HG03439 (cell line): ENCODE data around the gene PNPLA1.

Experiments
- ATAC-seq: cut with Tn5 transposase; IDR thresholded peaks from one replicate; pipeline ENCODE4 v1.9.1; 2021; ENCODE audit warnings: mild to moderate bottlenecking, moderate library complexity; ENCODE audit not compliant: unreplicated experiment

The PNPLA1 gene

DNA sequence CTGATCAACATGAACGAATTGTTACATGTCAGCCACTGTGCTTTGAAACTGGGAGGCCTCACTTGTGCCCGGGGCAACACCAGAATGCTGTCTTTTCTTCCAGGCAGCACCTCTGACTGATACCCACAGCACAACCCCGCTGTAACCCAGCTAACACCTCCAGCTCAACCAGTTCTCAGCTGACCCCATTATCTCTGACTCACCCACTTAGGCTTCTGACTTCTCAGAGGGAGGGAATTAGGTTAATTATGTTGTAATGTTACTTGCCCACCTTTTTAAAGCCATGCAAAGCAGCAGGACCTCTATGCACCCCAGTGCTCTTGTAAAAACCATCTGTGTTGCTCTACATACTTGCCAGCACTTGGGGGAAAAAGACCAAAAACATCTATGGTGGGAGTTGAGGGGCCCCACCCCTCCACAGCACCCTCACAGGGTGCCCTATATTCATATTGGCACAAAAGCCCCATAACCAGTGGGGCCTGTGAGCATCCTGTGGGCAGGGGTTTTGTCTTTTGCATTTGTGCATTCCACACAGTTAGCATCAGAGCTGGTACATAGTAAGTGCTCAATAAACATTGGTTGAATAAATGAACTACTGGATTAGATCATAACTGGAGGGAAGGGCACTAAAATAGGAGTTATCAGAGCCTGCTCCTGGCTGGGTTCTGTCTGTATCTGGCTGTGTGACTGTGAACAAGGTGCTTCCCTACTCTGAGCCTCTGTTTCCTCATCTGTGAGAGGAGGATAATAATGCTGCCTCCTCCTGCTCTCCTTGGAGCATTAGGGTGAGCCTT, 44.6 kb downstream of the PNPLA1 start:
- ATAC-seq, result no peak

DNA sequence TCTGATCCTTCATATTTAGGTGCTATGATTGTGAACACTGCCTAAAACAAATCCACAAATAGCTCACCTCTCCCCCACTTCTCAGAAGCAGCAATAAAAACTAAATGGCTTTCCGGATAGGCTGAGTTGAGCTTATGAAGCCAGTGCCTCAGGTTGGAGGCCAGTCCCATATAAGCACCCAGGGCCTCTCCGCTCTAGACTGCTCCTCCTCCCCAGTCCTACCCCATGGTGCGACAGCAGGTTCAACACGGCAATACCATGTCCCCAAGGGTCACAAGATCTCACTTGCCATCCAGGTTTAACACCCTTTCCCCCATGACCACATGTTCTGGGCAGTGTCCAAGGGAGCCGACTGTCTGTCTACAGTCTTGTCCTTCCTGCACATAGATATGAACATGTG, 46.1 kb downstream of the PNPLA1 start:
- ATAC-seq, result no peak

GRCh38 chr6:36317623-36318022, 47.8 kb downstream of the PNPLA1 start:
- no peak for ATAC-seq

GRCh38 chr6:36318690-36319435, 49.0 kb downstream of the PNPLA1 start:
- ATAC-seq, result no peak

DNA sequence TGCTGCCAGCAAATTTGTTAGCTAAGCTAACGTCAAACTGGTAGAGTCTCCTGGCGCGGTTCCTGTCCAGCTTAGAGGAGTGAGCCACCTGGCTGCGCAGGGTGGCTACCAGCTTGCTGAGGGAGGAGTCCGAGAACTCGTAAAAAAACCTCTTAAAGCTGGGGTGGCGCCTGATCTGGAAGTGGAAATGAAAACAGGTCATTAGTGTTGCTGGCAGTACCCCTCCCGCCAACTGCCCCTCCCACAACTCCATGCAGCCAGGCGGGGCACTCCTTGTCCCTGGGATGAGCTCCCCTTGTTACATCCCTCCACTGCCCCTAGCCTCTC, 49.5 kb downstream of the PNPLA1 start:
- no peak for ATAC-seq

- ATAC-seq, result no peak
Measured at GRCh38 chr6:36319821-36320220, 50.0 kb downstream of the PNPLA1 start.

DNA sequence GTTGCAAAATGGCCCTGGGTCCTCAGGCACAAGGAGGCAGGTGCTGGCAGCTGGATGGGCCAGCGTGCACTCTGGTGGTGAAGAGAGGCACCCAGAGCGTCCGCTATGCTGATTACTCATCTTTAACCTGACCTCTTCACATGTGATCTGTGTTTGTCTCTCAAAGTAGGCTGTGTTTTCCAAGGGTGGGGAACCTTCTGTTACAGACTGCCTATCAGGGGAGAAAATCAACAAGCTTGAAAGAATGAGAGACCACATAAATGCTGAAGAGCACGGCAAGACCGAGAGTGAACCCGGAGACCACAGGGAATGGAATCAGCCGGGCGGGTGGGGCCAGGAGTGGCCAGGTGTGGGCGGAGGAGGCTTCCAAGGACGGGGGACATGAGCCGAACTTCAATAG, 50.6 kb downstream of the PNPLA1 start:
- no peak for ATAC-seq

DNA sequence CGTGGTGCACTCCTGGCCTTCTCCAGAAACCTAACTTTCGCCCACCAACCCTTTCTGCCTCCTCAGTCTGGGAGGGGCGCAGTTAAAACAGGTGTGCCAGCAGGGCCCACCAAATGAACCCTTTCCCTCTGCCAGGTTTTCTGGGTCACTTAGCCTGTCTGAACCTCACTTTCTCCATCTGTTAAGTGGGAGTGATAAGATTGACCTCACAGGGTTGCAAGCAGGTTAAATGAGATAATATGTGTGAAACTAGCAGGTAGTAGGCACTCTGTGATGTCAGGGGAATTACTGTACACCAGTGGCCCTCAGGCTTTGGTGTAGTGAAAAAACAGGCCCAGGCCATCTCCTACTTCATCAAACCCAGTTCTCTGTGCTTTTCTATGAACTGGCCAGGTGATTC, 52.7 kb downstream of the PNPLA1 start:
- no peak for ATAC-seq

DNA sequence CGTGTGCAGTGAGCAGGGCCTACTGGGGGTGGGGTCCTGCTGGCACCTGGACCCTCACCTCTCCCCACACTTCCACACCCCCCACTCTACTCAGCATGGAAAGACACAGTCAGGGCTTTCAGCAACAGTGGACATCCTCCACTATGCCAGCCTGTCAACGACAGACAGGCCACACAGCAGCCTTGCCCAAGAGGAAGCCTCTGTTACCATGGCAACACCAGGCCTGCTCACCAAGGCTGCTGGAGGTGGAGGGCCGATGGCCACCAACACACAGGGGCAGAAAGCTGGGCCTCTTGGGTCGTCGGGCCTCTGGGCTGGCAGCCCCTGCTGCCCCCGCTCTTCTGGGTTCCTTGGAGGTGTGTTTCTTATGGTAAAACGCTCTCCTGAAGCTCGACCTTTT, 53.2 kb downstream of the PNPLA1 start:
- ATAC-seq, result no peak

GRCh38 chr6:36324191-36324590, 54.3 kb downstream of the PNPLA1 start:
- no peak for ATAC-seq

- ATAC-seq, result no peak
Measured at GRCh38 chr6:36324715-36325114, 54.9 kb downstream of the PNPLA1 start.

DNA sequence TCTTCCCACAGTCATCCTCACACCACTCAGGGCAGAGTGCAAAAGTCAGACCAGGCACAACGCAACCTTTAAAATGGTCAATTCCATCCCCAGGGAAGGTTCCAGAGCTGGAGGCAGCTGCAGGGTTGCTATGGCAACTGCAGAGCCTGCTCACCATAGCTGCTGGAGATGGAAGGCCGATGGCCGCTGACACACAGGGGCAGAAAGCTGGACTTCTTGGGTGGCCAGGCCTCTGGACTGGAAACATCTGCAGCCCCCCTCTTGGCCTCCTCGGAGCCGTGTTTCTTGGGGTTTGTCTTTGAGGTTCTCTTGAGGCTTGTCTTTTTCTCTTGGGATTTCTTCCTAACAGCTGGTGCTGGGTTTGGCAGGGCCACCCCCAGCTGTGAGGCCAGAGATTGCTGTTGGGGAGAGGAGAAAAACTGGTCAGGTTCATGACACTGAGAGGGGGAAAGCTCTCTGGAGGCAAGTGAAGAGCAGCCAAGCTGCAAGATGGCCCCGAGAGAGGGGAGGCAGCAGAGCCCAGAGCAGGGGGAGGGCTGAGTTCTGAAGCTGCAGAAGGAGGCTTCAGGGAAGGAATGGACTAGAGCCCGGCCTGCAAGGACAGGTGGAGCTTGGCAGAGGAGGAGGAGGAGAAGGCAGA, 56.6 kb downstream of the PNPLA1 start:
- ATAC-seq, result no peak

DNA sequence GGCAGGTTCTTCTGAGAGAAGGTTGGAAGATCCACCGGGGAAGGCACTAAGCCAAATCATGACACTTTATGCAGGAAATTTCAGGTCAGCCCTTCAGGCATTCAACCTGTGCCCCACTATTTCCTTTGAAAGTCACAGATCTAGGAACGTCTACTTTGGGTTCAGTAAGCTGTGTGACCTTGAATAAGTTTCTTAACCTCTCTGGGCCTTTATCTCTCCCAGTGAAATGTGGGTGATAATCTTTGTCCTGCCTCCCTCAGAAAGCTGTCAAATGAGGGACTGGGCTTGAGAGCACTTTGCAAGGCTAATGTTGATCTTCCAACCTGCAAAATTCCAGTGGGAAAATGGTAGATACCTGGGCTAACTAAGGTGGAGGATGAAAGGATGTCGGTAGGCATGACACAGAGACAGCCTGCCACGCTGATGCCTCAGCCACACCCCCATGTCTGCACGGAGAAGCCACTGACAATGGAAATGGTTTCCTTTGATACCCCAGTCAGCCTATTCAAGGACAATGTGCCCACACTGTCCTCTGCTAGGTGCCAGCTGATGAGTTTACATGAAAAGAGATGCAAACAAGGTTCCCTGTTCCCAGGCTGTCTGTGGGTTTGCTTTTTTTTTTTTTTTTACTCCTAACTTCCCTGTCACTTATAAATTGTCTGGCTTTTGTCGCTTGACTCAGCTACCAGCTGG, 57.5 kb downstream of the PNPLA1 start:
- no peak for ATAC-seq

GRCh38 chr6:36327919-36328236, 58.0 kb downstream of the PNPLA1 start:
- no peak for ATAC-seq

DNA sequence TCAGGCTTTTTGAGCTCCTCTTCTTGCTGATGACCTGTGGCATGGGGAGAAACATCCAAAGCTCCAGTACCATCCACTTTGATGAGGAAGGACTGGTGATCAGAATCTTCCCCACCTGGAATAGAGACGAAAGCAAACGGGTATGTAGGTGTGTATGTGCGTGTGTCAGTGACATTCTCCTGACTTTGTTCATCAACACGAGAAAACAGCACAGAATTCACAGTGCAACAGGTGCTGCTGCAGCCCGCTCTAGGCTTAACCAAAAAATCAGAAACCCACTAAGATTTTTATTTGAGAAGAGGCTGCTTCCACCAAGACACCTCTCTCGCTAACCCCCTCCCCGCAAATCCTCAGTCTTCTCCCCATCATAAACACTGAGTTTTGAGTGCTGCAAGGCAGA, 58.7 kb downstream of the PNPLA1 start:
- no peak for ATAC-seq

GRCh38 chr6:36329798-36330291, 60.0 kb downstream of the PNPLA1 start:
- no peak for ATAC-seq

DNA sequence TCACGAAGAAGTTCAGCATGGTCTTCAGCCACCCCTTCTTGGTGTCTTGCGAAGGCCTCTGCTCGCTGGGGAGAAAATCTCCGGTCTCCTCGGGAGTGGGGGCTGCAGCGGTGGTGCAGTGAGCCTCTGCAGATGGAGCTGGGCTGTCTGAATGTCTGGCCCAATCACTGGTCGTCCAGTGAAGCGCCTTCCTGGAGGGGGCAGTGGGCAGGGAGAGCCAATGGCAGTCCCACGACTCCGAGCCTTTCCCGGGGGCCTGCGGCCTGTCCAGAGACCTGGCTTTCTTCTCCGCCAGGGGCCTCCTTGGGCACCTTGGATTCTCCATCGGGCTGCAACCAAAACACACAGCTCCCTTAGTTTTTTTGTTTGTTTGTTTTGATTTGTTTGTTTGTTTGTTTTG, 60.5 kb downstream of the PNPLA1 start:
- ATAC-seq, result no peak

DNA sequence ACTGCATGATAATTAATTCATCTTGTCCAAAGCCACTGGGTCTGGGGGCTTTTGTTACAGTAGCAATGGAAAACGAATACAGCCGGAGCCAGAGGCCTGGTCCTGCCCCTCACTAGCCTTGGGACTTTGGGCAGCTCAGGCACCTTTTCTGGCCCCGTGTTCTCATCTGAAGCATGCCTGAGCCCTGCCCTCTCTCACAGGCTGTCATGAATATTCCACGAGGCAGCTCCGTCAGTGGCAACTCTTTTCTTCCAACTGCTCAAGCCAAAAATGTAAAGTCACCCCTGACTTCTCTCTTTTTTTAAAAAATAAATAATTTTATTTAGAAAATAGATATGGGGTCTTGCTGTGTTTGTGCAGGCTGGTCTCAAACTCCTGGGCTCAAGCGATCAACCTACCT, 61.5 kb downstream of the PNPLA1 start:
- no peak for ATAC-seq

GRCh38 chr6:36333171-36333895, 63.5 kb downstream of the PNPLA1 start:
- no peak for ATAC-seq

DNA sequence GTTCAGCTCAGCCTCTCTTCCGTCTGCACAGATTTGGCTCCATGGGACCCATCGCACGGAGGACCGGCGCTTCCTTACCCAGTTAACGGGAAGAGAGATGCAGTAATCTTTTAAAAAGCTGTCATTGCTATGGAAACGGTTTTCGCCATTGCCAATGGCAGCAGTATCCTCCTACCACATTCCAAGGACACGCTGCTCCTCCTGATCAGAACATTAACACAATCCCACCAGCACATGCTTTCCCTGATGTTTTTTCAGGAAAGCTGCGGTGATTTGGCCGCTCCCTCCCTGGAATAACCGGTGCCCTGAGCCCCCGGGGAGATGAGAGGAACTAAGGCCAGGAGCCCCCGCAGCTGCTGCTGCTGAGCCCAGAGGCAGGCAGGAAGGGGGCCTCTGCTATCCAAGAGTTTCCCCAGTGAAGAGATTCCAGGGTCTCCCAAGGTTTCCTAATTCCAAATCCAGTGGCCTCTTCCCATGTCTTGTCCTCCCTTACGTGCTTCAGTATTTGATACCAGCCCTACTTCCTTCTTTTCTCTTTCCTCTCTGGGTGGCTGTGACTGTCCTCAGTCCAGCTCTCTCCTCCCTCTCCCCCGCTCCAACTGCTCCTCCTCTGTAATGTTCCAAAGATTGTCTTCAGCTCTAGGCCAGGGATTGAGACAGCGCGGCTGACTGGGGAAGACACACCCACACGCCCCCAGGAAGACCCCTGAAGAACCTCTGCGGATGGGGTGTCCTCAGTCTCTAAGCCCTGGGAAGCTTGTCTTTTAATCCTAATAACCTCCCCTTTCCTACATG, 64.3 kb downstream of the PNPLA1 start:
- ATAC-seq, result no peak
